Keratinocyte (primary cell): Measurements from ENCODE around the gene CDK15. TPM values are rescaled to one million over a fixed set of nuclear protein-coding genes. Genes with fewer than 3 reads are reported as not detected.

ENCODE experiments used
- DNase-seq: peaks from one replicate; pipeline ENCODE4 v3.0.0-alpha.2; 2011; ENCODE audit warnings: low read depth, missing footprints, low spot score
- FAIRE-seq: peaks from 2 replicates; lab custom pipeline; 2011; peaks lifted over from hg19 to GRCh38; lab: Jason Lieb, UNC
- H2AFZ ChIP-seq: 2 replicates; pipeline ENCODE4 v1.6.0; 2012; ENCODE audit warnings: low read length, control low read depth, inconsistent platforms; ENCODE audit not compliant: control insufficient read depth
- H3K27ac ChIP-seq: 2 replicates; pipeline ENCODE4 v1.5.1; 2011; ENCODE audit warnings: low read length; ENCODE audit not compliant: control insufficient read depth, insufficient read depth
- H3K27me3 ChIP-seq: 3 replicates; pipeline ENCODE4 v1.6.0; 2011; ENCODE audit warnings: low read length; ENCODE audit not compliant: control insufficient read depth, insufficient read depth; ENCODE audit errors: extremely low read depth
- H3K36me3 ChIP-seq, 2 experiments: 2 replicates in 1 of 2; 3 replicates in 1 of 2; pipeline ENCODE4 v1.5.1; 2011; ENCODE audit warnings: low read length in 2 of 2, mild to moderate bottlenecking in 1 of 2; ENCODE audit not compliant: control insufficient read depth in 2 of 2, insufficient read depth in 2 of 2; ENCODE audit errors: extremely low read depth in 1 of 2
- H3K4me1 ChIP-seq: 3 replicates; pipeline ENCODE4 v1.5.1; 2011; ENCODE audit warnings: low read length; ENCODE audit not compliant: control insufficient read depth, insufficient read depth; ENCODE audit errors: extremely low read depth
- H3K4me2 ChIP-seq: 3 replicates; pipeline ENCODE4 v1.6.0; 2011; ENCODE audit warnings: low read depth, low read length; ENCODE audit not compliant: control insufficient read depth, insufficient read depth; ENCODE audit errors: extremely low read depth
- H3K4me3 ChIP-seq, 3 experiments: fragments of 200-600 bp in 1 of 3; sonication (generic) in 1 of 3; 2 replicates in 2 of 3; 3 replicates in 1 of 3; pipeline ENCODE4 v1.5.1; 2011 to 2016; ENCODE audit warnings: low read length in 3 of 3, mild to moderate bottlenecking in 3 of 3, control low read depth in 2 of 3, inconsistent platforms in 1 of 3, low read depth in 1 of 3, mixed read lengths in 1 of 3, mixed run types in 1 of 3, moderate library complexity in 1 of 3; ENCODE audit not compliant: control insufficient read depth in 2 of 3, insufficient read depth in 2 of 3; ENCODE audit errors: extremely low read depth in 1 of 3
- H3K79me2 ChIP-seq: 2 replicates; pipeline ENCODE4 v1.6.0; 2012; ENCODE audit warnings: low read length; ENCODE audit not compliant: control insufficient read depth, insufficient read depth
- H3K9ac ChIP-seq: 3 replicates; pipeline ENCODE4 v1.6.0; 2011; ENCODE audit warnings: low read length; ENCODE audit not compliant: control insufficient read depth, insufficient read depth; ENCODE audit errors: extremely low read depth
- H3K9me1 ChIP-seq: 3 replicates; pipeline ENCODE4 v1.6.0; 2011; ENCODE audit warnings: low read length; ENCODE audit not compliant: control insufficient read depth, insufficient read depth; ENCODE audit errors: extremely low read depth
- H3K9me3 ChIP-seq: 2 replicates; pipeline ENCODE4 v1.5.1; 2012; ENCODE audit warnings: low read depth, low read length; ENCODE audit not compliant: control insufficient read depth
- H4K20me1 ChIP-seq: 3 replicates; pipeline ENCODE4 v1.6.0; 2011; ENCODE audit warnings: low read length; ENCODE audit not compliant: control insufficient read depth, insufficient read depth; ENCODE audit errors: extremely low read depth
- CTCF ChIP-seq, 3 experiments: IDR thresholded peaks in 1 of 3; conservative IDR thresholded peaks in 1 of 3; optimal IDR thresholded peaks in 1 of 3; 2 replicates in 2 of 3; 3 replicates in 1 of 3; pipeline versions ENCODE3 to v1.5.1; 2011; ENCODE audit warnings: low read length in 3 of 3, mild to moderate bottlenecking in 3 of 3, moderate library complexity in 2 of 3, control low read depth in 1 of 3, inconsistent platforms in 1 of 3; ENCODE audit not compliant: insufficient read depth in 2 of 3; ENCODE audit errors: extremely low read depth in 1 of 3
- EZH2 ChIP-seq: IDR thresholded peaks from one replicate; pipeline ENCODE4 v1.6.1; 2012; ENCODE audit warnings: inconsistent platforms, mild to moderate bottlenecking, low read length, moderate library complexity
- dilution Hi-C: fragments of 300-500 bp; cut with MboI; formaldehyde crosslinking; loops from one replicate; pipeline ENCODE4 v1.7.0; 2020; ENCODE audit warnings: low sequenced_read_pairs; ENCODE audit not compliant: extremely low pct_ligation_motif_present
- polyA plus RNA-seq, 5 experiments: library from polyadenylated mRNA; depleted of rRNA in 3 of 5; stranded (reverse) in 3 of 5; stranded (forward) in 1 of 5; unstranded in 1 of 5; fragments of >200 nt; gene quantifications; 1 replicate in 1 of 5; 2 replicates in 3 of 5; 3 replicates in 1 of 5; pipeline versions ENCODE4 v1.2.1 to v1.2.3, GENCODE V29; 2011 to 2012; ENCODE audit warnings: missing spikeins in 2 of 5, low read depth in 1 of 5, low replicate concordance in 1 of 5

CDK15 gene
- polyA plus RNA-seq, 1 donor (not counting 4 experiments of a cell fraction or from before 2014, with no cell fraction given): 0.96 TPM

DNA sequence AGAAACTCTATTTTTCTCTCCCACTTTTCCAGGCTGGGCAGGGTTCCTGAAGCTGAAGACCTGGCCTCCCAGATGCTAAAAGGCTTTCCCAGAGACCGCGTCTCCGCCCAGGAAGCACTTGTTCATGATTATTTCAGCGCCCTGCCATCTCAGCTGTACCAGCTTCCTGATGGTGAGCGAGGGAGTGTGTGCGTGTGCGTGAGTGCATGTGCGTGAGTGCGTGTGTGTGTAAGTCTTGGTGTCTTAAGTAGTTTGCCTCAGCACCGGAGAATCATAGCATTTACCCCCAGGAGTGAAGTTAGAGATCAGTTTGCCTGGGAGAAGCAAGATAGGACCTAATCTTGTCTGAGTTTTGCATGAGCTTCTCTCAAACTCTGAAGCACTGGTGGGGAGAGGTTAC, 73.7 kb downstream of the CDK15 start:
- Histone ChIP-seq H3K79me2 (no peaks in the 10 kb centered on the region), H3K36me3 (no peaks in the 10 kb centered on the region), H3K4me2 (no peak overlapping the region), H3K9me1 (no peaks in the 10 kb centered on the region), H4K20me1 (no peaks in the 10 kb centered on the region), H3K27me3 (peaks cover 30% of the 10 kb centered on the region), H2AFZ (no peak overlapping the region), H3K9ac (no peak overlapping the region), H3K27ac (no peak overlapping the region), H3K4me3 (no peak overlapping the region), H3K9me3 (no peaks in the 10 kb centered on the region), H3K4me1 (peaks cover 6% of the 10 kb centered on the region)
- FAIRE-seq: no peak
- DNase-seq: no peak
- dilution Hi-C loops: no loop called here
- no peak for TF ChIP-seq EZH2
- no peak for TF ChIP-seq CTCF (optimal IDR thresholded peaks at IDR 0.05 in 1 of 3, IDR thresholded peaks at IDR 0.05 in 1 of 3, conservative IDR thresholded peaks at IDR 0.05 in 1 of 3; ENCODE audit: extremely low read depth in 1 of 3, insufficient read depth in 2 of 3, low read length in 3 of 3)

DNA sequence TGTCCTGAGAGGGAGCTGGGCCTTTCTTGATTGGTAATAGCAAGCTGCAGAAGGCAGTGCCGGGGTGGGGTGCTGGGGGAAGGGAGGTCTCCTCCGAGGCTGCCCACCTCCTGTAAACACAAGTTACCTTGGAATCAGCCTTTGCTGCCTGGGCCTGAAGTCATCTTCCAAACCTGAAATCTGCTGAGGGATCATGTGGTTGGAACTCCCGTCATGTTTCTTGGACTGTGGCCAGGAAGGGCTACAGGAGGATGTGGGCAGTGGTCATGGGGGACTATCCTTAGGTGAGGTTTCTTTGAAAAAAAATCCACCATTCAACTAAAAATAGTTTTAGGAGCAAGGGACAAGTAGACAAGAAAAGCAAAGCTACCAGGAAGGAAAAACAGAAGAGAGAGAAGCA, 74.2 kb downstream of the CDK15 start:
- H3K9me1 ChIP-seq: no peaks in the 10 kb centered on the region
- no peak overlapping the region for H3K27ac ChIP-seq
- peaks cover 6% of the 10 kb centered on the region for H3K4me1 ChIP-seq
- H2AFZ ChIP-seq: no peak overlapping the region
- no peak for DNase-seq
- H3K4me3 ChIP-seq: no peak overlapping the region
- FAIRE-seq: no peak
- no peak overlapping the region for H3K9ac ChIP-seq
- no peak overlapping the region for H3K4me2 ChIP-seq
- dilution Hi-C loops: no loop called here
- no peaks in the 10 kb centered on the region for H3K9me3 ChIP-seq
- H4K20me1 ChIP-seq: no peaks in the 10 kb centered on the region
- no peak for TF ChIP-seq EZH2
- TF ChIP-seq CTCF (optimal IDR thresholded peaks at IDR 0.05 in 1 of 3, IDR thresholded peaks at IDR 0.05 in 1 of 3, conservative IDR thresholded peaks at IDR 0.05 in 1 of 3; ENCODE audit: extremely low read depth in 1 of 3, insufficient read depth in 2 of 3, low read length in 3 of 3): no peak
- H3K36me3 ChIP-seq: no peaks in the 10 kb centered on the region
- H3K27me3 ChIP-seq: peaks cover 30% of the 10 kb centered on the region
- H3K79me2 ChIP-seq: no peaks in the 10 kb centered on the region
